Measurements from ENCODE around the gene NAPEPLD.
"Not testable (repeated sequence)": the region's sequence is repeated elsewhere in the genome, so short reads cannot be mapped to it uniquely, and the experiment has no call there.

NAPEPLD gene

DNA sequence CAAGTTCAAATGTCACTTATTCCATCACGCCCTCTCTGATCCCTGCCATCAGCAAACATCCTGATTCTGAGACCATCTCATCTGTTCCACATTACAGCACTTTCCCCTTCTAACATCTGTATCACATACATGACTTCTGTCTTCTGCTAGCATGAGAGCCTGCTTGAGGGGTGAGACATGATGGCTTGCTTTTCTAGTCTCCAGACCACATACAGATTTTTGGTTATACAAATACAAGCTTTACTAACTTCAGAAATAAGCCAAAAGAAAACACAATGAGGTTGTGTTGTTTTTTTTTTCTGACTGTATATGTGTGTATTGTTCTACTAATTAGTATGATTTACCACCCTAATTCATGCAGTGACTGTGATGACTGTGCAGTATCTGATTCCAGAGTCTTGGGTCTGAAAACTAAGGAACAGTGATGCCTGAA, 34.3 kb downstream of the NAPEPLD start:
- no peak for DNase-seq (ENCODE audit: low read depth in 2 of 2, low spot score in 1 of 2)

GRCh38 chr7:103113164-103113563, 35.7 kb downstream of the NAPEPLD start:
- no peak for DNase-seq (ENCODE audit: low read depth in 2 of 2, low spot score in 1 of 2)

GRCh38 chr7:103106703-103107070, 42.2 kb downstream of the NAPEPLD start:
- DNase-seq (ENCODE audit: low read depth in 2 of 2, low spot score in 1 of 2), result not testable (repeated sequence)

DNA sequence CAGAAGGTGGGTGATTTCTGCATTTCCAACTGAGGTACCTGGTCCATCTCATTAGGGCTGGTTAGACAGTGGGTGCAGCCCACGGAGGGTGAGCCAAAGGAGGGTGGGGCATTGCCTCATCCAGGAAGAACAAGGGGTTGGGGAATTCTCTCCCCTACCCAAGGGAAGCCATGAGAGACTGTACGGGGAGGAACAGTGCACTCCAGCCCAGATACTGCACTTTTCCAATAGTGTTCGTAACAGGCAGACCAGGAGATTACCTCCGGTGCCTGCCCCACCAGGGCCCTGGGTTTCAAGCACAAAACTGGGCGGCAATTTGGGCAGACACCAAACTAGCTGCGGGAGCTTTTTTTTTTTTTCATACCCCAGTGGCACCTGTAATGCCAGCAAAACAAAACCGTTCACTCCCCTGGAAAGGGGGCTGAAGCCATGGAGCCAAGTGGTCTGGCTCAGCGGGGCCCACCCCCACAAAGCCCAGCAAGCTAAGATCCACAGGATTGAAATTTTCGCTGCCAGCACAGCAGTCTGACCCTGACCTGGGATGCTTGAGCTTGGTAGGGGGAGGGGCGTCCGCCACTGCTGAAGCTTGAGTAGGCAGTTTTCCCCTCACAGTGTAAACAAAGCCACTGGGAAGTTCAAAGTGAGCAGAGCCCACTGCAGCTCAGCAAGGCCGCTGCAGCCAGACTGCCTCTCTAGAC, 42.7 kb downstream of the NAPEPLD start:
- DNase-seq (ENCODE audit: low read depth in 2 of 2, low spot score in 1 of 2), result no peak

- DNase-seq (ENCODE audit: low read depth in 2 of 2, low spot score in 1 of 2), result no peak
These were observed 47.4 kb downstream of the NAPEPLD start for GRCh38 chr7:103101543-103101942.

DNA sequence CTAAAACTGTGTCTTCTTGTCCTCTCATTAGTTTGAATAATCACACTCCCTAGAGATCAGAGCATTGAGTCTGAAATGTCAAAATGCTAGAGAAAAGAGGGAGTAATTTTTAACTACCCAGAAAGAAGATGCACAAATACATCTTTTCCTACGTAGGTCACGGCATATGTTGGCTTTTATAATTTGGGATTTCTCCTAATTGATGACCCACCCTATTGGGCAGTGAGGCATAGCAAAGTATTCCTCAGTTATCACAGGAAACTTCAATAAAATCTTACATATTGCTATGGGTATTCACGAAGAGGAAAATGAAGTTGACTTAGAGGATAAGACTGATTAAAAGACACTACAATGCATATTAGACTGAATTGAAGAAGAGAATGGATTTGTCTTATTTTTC, 48.6 kb downstream of the NAPEPLD start:
- no peak for DNase-seq (ENCODE audit: low read depth in 2 of 2, low spot score in 1 of 2)

DNA sequence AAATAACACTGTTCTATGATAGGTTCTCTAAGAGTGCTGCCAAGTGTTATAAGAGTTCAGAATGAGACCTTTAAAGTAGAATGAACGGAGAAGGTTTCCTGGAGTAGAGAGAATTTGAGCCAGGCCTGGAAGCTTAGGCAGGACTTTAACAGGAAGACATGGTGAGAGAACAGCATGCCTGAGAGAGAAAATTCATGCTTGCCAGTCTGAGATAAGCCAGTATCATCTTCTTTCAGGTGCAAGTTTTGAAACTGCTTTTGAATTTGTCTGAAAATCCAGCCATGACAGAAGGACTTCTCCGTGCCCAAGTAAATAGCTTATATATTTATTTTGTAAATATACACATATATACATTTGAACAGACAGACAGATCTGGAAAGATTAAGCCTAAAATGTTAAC, 51.9 kb downstream of the NAPEPLD start:
- no peak for DNase-seq (ENCODE audit: low read depth in 2 of 2, low spot score in 1 of 2)

GRCh38 chr7:103095558-103095957, 53.3 kb downstream of the NAPEPLD start:
- not testable (repeated sequence) for DNase-seq (ENCODE audit: low read depth in 2 of 2, low spot score in 1 of 2)

- no peak for DNase-seq (ENCODE audit: low read depth in 2 of 2, low spot score in 1 of 2)
These were observed 54.8 kb downstream of the NAPEPLD start for GRCh38 chr7:103094102-103094501.

DNA sequence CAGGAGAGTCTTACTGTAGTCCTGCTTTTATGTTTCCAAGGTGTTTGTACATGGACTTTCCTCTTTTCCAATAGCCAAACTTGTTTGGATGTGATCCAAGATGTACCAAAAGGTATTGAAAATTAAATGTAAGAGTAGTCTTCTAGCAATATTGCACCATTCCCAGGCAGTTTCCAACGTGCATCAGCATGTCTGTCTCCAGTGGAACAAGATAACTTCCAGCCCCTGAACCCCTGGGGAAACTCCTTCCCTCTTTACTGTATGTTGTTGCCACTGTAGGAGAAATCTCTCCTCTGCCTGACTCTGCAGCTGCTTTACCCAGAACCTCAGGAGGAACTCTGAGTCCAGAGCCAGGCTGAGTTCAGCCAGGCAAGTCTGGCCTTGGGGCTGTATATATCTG, 55.5 kb downstream of the NAPEPLD start:
- DNase-seq (ENCODE audit: low read depth in 2 of 2, low spot score in 1 of 2), result no peak

DNA sequence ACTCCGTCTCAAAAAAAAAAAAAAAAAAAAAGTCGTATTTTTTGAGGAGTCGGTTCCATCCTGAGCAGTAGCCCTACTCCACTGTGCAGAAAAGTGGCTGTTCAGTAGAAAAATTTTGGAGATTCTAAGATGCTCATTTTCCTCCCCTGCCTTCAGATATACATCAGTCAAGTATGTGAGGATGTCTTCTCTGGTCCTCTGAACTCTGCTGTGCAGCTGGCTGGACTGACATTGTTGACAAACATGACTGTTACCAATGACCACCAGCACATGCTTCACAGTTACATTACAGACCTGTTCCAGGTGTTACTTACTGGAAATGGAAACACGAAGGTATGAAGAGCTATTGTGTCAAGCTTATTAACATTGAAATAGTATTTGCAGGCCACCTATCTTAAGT, 56.6 kb downstream of the NAPEPLD start:
- not testable (repeated sequence) for DNase-seq (ENCODE audit: low read depth in 2 of 2, low spot score in 1 of 2)

DNA sequence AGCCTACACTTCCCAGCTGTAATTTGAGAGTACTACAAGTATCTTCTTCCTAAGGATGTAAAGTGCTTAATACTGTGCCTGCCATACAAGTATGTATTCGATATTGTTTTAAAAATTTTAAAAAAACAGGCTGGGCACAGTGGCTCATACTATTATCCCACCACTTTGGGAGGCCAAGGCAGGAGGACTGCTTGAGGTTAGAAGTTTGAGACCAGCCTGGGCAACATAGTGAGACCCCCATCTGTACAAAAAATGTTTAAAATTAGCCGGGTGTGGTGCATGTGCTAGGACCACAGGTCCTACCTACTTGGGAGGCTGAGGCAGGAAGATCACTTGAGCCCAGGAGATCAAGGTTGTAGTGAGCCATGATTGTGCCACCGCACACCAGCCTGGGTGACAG, 65.7 kb downstream of the NAPEPLD start:
- no peak for DNase-seq (ENCODE audit: low read depth in 2 of 2, low spot score in 1 of 2)

GRCh38 chr7:103082497-103082896, 66.4 kb downstream of the NAPEPLD start:
- DNase-seq (ENCODE audit: low read depth in 2 of 2, low spot score in 1 of 2), result no peak

GRCh38 chr7:103080923-103081322, 68.0 kb downstream of the NAPEPLD start:
- DNase-seq (ENCODE audit: low read depth in 2 of 2, low spot score in 1 of 2), result no peak

DNA sequence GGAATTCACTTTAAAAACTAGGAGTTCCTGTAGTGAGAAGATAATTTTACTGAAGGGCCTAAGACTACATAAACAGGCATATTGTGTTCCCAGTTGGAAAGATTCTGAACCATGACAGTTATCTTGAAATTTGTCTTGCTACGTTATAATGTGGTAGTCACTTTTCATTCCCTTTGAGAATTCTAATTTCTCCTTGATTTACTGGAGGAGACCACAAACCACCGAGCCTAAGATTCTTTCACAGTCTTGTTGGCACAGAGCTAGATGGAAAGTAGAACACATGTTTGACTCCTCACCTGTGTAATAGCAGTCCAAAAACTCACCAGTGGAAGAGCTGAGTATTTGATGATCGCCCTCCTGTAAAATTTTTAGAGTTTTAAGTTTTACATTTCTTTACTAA, 69.1 kb downstream of the NAPEPLD start:
- no peak for DNase-seq (ENCODE audit: low read depth in 2 of 2, low spot score in 1 of 2)

- not testable (repeated sequence) for DNase-seq (ENCODE audit: low read depth in 2 of 2, low spot score in 1 of 2)
These were observed 70.7 kb downstream of the NAPEPLD start for GRCh38 chr7:103078226-103078625.

- DNase-seq (ENCODE audit: low read depth in 2 of 2, low spot score in 1 of 2), result no peak
These were observed 71.6 kb downstream of the NAPEPLD start for GRCh38 chr7:103077318-103077717.

- DNase-seq (ENCODE audit: low read depth in 2 of 2, low spot score in 1 of 2), result no peak
These were observed 72.1 kb downstream of the NAPEPLD start for GRCh38 chr7:103076764-103077163.

GRCh38 chr7:103075337-103075918, 73.5 kb downstream of the NAPEPLD start:
- peak; percentile 62 to 75 for DNase-seq (ENCODE audit: low read depth in 2 of 2, low spot score in 1 of 2)

DNA sequence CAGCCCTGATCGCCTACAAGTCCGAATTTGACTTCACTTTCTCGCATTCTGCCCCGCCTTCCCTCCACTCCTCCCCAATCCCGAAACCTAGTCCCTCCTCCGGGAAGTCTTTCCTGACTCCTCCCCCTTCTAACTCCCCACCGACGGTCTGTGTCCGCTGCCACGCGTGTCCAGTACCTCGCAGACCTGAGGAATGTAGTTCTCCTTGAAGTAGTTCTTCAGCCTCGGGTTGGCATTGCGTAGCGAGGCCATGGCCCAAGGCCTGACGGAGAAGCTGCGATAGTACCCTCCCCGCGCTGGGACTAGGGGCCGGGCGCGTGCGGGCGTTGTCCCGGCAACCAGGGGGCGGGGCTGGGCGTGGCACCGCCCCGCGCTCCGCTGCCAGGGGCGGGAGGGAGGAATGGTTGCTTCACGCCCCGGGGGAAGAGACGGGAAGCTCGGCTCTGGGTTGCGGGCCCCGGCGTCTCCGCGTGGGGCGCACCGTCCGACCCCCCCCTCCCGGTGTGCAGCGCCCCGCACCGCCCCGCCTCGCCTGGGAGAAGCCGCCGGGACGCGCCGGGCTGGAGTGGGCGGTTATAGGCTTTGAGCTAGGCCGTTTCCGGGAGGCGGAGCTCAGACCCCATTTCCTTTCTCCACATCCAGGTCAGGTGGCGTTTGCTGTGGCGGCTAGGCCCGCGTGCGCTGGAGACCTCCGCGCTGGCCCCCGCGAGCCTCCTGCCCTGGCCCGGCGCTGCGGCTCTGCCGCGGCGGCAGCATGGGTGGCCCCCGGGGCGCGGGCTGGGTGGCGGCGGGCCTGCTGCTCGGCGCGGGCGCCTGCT, 74.2 kb downstream of the NAPEPLD start, which contains the start of the genes ARMC10 and FBXL13:
TSS of gene ARMC10 (plus strand) at position 622 of the 818 bp plus-strand sequence. CDS start at position 755, 133 bp downstream.
TSS of gene FBXL13 (minus strand) at position 278 of the 818 bp plus-strand sequence.
- peak; percentile 79 for DNase-seq (ENCODE audit: low read depth in 2 of 2, low spot score in 1 of 2)

GRCh38 chr7:103073989-103074518, 74.8 kb downstream of the NAPEPLD start:
- no peak for DNase-seq (ENCODE audit: low read depth in 2 of 2, low spot score in 1 of 2)

DNA sequence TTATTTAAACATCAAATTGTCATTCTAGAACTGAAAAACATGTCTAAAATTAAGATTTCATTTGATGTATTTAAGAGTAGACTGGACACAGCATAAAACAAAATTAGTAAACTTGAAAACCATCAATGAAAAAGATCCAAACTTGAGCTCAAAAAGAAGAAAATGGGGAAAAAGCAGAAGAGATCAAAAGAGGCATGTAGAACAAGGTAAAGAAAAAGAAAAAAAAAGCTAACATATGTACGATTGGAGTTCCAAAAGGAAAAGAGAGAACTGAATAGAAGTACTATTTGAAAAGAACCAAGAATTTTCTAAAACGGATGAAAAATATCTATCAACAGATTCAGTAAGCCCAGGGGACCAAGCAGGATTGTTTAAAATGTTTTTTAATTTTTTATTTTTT, 77.9 kb downstream of the NAPEPLD start:
- no peak for DNase-seq (ENCODE audit: low read depth in 2 of 2, low spot score in 1 of 2)
